Fibroblast of lung (primary cell): Measurements from ENCODE around the gene ITIH3.

ENCODE experiments used
- CTCF ChIP-seq, 2 donors: IDR thresholded peaks in 1 of 2; conservative IDR thresholded peaks in 1 of 2; 1 replicate in 1 of 2; 2 replicates in 1 of 2; pipeline ENCODE4 v1.5.1; 2011 to 2012; ENCODE audit warnings: low read length in 2 of 2, control low read depth in 1 of 2, inconsistent platforms in 1 of 2, low read depth in 1 of 2, mild to moderate bottlenecking in 1 of 2
- EZH2 ChIP-seq: IDR thresholded peaks from 2 replicates; pipeline ENCODE4 v1.5.1; 2012; ENCODE audit warnings: low read length, control low read depth, mild to moderate bottlenecking; ENCODE audit errors: missing control alignments

- TF ChIP-seq CTCF (conservative IDR thresholded peaks at IDR 0.05 in 1 of 2, IDR thresholded peaks at IDR 0.05 in 1 of 2; ENCODE audit: low read depth in 1 of 2, low read length in 2 of 2), result no peak
- no peak for TF ChIP-seq EZH2
These were observed 37.1 kb downstream of the ITIH3 start for GRCh38 chr3:52831500-52832301.
